Choroid plexus epithelial cell (primary cell): ENCODE data around the gene BEST2.

Source experiments
- DNase-seq: peaks from one replicate; pipeline ENCODE4 v3.0.0-alpha.2; 2010; ENCODE audit warnings: low read depth
- H3K4me3 ChIP-seq: 2 replicates; pipeline ENCODE4 v1.5.1; 2011; ENCODE audit warnings: low read depth, mild to moderate bottlenecking, control low read depth, low read length, moderate library complexity
- CTCF ChIP-seq: conservative IDR thresholded peaks from 2 replicates; pipeline ENCODE4 v1.5.1; 2011; ENCODE audit warnings: low read depth, mild to moderate bottlenecking, control low read depth, inconsistent platforms, low read length, moderate library complexity

The BEST2 gene

GRCh38 chr19:12715102-12715501 lies 36.5 kb upstream of the BEST2 start:
- DNase-seq: no peak
- H3K4me3 ChIP-seq: no peak overlapping the region
- no peak for TF ChIP-seq CTCF

GRCh38 chr19:12715929-12716328 lies 35.7 kb upstream of the BEST2 start:
- TF ChIP-seq CTCF: no peak
- H3K4me3 ChIP-seq: no peak overlapping the region
- DNase-seq: no peak

- H3K4me3 ChIP-seq: peak overlapping the region; percentile 78
- DNase-seq: no peak
- TF ChIP-seq CTCF: no peak
These were observed 31.3 kb upstream of the BEST2 start for GRCh38 chr19:12720296-12720695.

- H3K4me3 ChIP-seq: peak overlapping the region; percentile 78
- no peak for TF ChIP-seq CTCF
- peak; percentile 46 for DNase-seq
These were observed 30.5 kb upstream of the BEST2 start for GRCh38 chr19:12720851-12721655.

GRCh38 chr19:12721656-12722565 lies 29.7 kb upstream of the BEST2 start:
- peak overlapping the region; percentile 78 for H3K4me3 ChIP-seq
- DNase-seq: peak; percentile 89
- no peak for TF ChIP-seq CTCF

GRCh38 chr19:12722566-12723380 lies 28.8 kb upstream of the BEST2 start:
- H3K4me3 ChIP-seq: peak overlapping the region; percentile 78
- no peak for TF ChIP-seq CTCF
- DNase-seq: peak; percentile 100
